ENCODE results near the gene SULF2.
"Not testable (repeated sequence)": the region's sequence is repeated elsewhere in the genome, so short reads cannot be mapped to it uniquely, and the experiment has no call there.

The SULF2 gene

GRCh38 chr20:47804224-47804825 lies 19.0 kb upstream of the SULF2 start:
- not testable (repeated sequence) for DNase-seq

- no peak for DNase-seq
These were observed 17.7 kb upstream of the SULF2 start for GRCh38 chr20:47802975-47803374.

GRCh38 chr20:47802226-47802920 lies 17.1 kb upstream of the SULF2 start:
- no peak for DNase-seq

GRCh38 chr20:47801759-47802158 lies 16.5 kb upstream of the SULF2 start:
- DNase-seq: no peak

GRCh38 chr20:47801079-47801478 lies 15.8 kb upstream of the SULF2 start:
- no peak for DNase-seq

GRCh38 chr20:47800623-47801022 lies 15.3 kb upstream of the SULF2 start:
- no peak for DNase-seq

- no peak for DNase-seq
These were observed 13.9 kb upstream of the SULF2 start for GRCh38 chr20:47799116-47799715.

GRCh38 chr20:47796971-47797370 lies 11.7 kb upstream of the SULF2 start:
- DNase-seq: no peak

GRCh38 chr20:47795214-47795907 lies 10.1 kb upstream of the SULF2 start:
- no peak for DNase-seq

GRCh38 chr20:47794264-47794663 lies 9.0 kb upstream of the SULF2 start:
- DNase-seq: not testable (repeated sequence)

GRCh38 chr20:47792021-47792618 lies 6.8 kb upstream of the SULF2 start:
- DNase-seq: no peak

GRCh38 chr20:47791084-47791599 lies 5.9 kb upstream of the SULF2 start:
- DNase-seq: no peak

- DNase-seq: no peak
These were observed 5.3 kb upstream of the SULF2 start for GRCh38 chr20:47790580-47790965.

GRCh38 chr20:47789764-47790579 lies 4.7 kb upstream of the SULF2 start:
- DNase-seq: no peak

GRCh38 chr20:47789081-47789763 lies 3.9 kb upstream of the SULF2 start:
- no peak for DNase-seq

GRCh38 chr20:47788741-47789080 lies 3.4 kb upstream of the SULF2 start:
- no peak for DNase-seq

- no peak for DNase-seq
These were observed 1.5 kb upstream of the SULF2 start for GRCh38 chr20:47786765-47787107.

- DNase-seq: no peak
These were observed 828 bp upstream of the SULF2 start for GRCh38 chr20:47785854-47786764.

- DNase-seq: no peak
These were observed 526 bp downstream of the SULF2 start for GRCh38 chr20:47784599-47785310.

Measured in CD4-positive, alpha-beta T cell treated with Interleukin-10 for 1 hour (primary cell).